Panc1 (cell line): ENCODE results near the gene KLK12.

Experiments used
- CTCF ChIP-seq: fragments of 450-650 bp; IDR thresholded peaks from 2 replicates; pipeline ENCODE4 v1.5.1; 2017; ENCODE audit warnings: mild to moderate bottlenecking
- POLR2AphosphoS5 ChIP-seq: IDR thresholded peaks from 2 replicates; pipeline ENCODE4 v1.6.1; 2012; ENCODE audit warnings: mild to moderate bottlenecking, low read depth, low read length, moderate library complexity

- TF ChIP-seq CTCF (no peak), POLR2AphosphoS5 (no peak)
These were observed 40.7 kb downstream of the KLK12 start for GRCh38 chr19:50994129-50994528.
